ENCODE data around the gene SLC39A11.
A peak's percentile ranks its signal among the peaks of the same experiment; 100 is the strongest.

Gene SLC39A11

GRCh38 chr17:72998343-72998742, 94.1 kb downstream of the SLC39A11 start:
- 88% methylated on average over 1 of the region's 1 CpG for WGBS
- H2BK5ac ChIP-seq (ENCODE audit: low read depth, low read length, poor library complexity, severe bottlenecking), result no peak overlapping the region
- H3K4me3 ChIP-seq (ENCODE audit: insufficient read depth in 1 of 2, low read depth in 1 of 2, low read length in 2 of 2), result no peak overlapping the region
- no peak overlapping the region for H4K91ac ChIP-seq (ENCODE audit: low read length)
- H3K27ac ChIP-seq (ENCODE audit: low read length, poor library complexity, severe bottlenecking), result no peak overlapping the region
- H3K14ac ChIP-seq (ENCODE audit: low read length in 2 of 2), result no peak overlapping the region
- no peak overlapping the region for H3K9ac ChIP-seq (ENCODE audit: low read length)
- no peak overlapping the region for H2BK120ac ChIP-seq (ENCODE audit: low read depth, low read length)
- no peak overlapping the region for H4K8ac ChIP-seq (ENCODE audit: low read length)
- H2BK12ac ChIP-seq (ENCODE audit: low read length in 2 of 2), result no peak overlapping the region
- H2BK15ac ChIP-seq (ENCODE audit: low read depth, poor library complexity, severe bottlenecking), result no peak overlapping the region
- H3K18ac ChIP-seq (ENCODE audit: low read depth in 1 of 2, low read length in 2 of 2), result no peak overlapping the region
- DNase-seq, result no peak
- peaks cover under 1% of the 10 kb centered on the region for H3K79me1 ChIP-seq (replicated peaks; ENCODE audit: low read length, poor library complexity, severe bottlenecking)
- no peak overlapping the region for H3K23ac ChIP-seq (ENCODE audit: low read length in 2 of 2)
- H3K27me3 ChIP-seq (ENCODE audit: control insufficient read depth in 1 of 2, insufficient read depth in 1 of 2, low read length in 2 of 2), result no peaks in the 10 kb centered on the region
- H3K4me1 ChIP-seq (ENCODE audit: control insufficient read depth, insufficient read depth, low read depth, low read length), result no peaks in the 10 kb centered on the region
- H3K36me3 ChIP-seq (ENCODE audit: control insufficient read depth in 1 of 2, insufficient read depth in 2 of 2, low read depth in 1 of 2, low read length in 2 of 2), result no peaks in the 10 kb centered on the region
- no peak overlapping the region for H3K4me2 ChIP-seq (ENCODE audit: low read length, poor library complexity, severe bottlenecking)
- no peak overlapping the region for H2AK5ac ChIP-seq (ENCODE audit: low read length, severe bottlenecking)
- no peaks in the 10 kb centered on the region for H3K9me3 ChIP-seq (ENCODE audit: control insufficient read depth, low read length)
- no peak overlapping the region for H3K4ac ChIP-seq (ENCODE audit: low read depth in 1 of 2, low read length in 2 of 2)
- H2AFZ ChIP-seq (ENCODE audit: low read depth, low read length), result no peak overlapping the region

DNA sequence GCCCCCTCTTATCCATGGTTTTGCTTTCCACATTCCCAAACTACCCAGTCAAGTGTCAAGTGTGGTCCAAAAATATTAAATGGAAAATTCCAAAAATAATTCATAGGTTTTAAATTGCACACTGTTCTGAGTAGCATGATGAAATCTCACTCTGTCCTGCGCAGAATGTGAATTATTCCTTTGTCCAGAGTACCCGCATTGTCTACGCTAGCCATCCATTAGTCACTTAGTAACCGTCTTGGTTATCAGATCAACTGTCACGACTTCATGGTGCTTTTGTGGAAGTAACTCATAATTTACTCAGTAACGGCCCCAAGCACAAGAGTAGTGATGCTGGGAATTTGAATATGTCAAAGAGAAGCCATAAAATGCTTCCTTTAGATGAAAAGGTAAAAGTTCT, 94.9 kb downstream of the SLC39A11 start:
- Histone ChIP-seq H2BK120ac (ENCODE audit: low read depth, low read length) (no peak overlapping the region), H3K23ac (ENCODE audit: low read length in 2 of 2) (no peak overlapping the region), H2BK15ac (ENCODE audit: low read depth, poor library complexity, severe bottlenecking) (no peak overlapping the region), H2AFZ (ENCODE audit: low read depth, low read length) (no peak overlapping the region), H3K4me3 (ENCODE audit: insufficient read depth in 1 of 2, low read depth in 1 of 2, low read length in 2 of 2) (no peak overlapping the region), H3K27ac (ENCODE audit: low read length, poor library complexity, severe bottlenecking) (no peak overlapping the region), H4K8ac (ENCODE audit: low read length) (no peak overlapping the region), H3K14ac (ENCODE audit: low read length in 2 of 2) (no peak overlapping the region), H3K9ac (ENCODE audit: low read length) (no peak overlapping the region), H3K4me1 (ENCODE audit: control insufficient read depth, insufficient read depth, low read depth, low read length) (no peaks in the 10 kb centered on the region), H3K4ac (ENCODE audit: low read depth in 1 of 2, low read length in 2 of 2) (no peak overlapping the region), H3K27me3 (ENCODE audit: control insufficient read depth in 1 of 2, insufficient read depth in 1 of 2, low read length in 2 of 2) (no peaks in the 10 kb centered on the region), H2AK5ac (ENCODE audit: low read length, severe bottlenecking) (no peak overlapping the region), H2BK12ac (ENCODE audit: low read length in 2 of 2) (no peak overlapping the region), H3K36me3 (ENCODE audit: control insufficient read depth in 1 of 2, insufficient read depth in 2 of 2, low read depth in 1 of 2, low read length in 2 of 2) (no peaks in the 10 kb centered on the region), H3K4me2 (ENCODE audit: low read length, poor library complexity, severe bottlenecking) (no peak overlapping the region), H4K91ac (ENCODE audit: low read length) (no peak overlapping the region), H3K9me3 (ENCODE audit: control insufficient read depth, low read length) (no peaks in the 10 kb centered on the region), H3K79me1 (replicated peaks; ENCODE audit: low read length, poor library complexity, severe bottlenecking) (no peaks in the 10 kb centered on the region), H2BK5ac (ENCODE audit: low read depth, low read length, poor library complexity, severe bottlenecking) (no peak overlapping the region), H3K18ac (ENCODE audit: low read depth in 1 of 2, low read length in 2 of 2) (no peak overlapping the region)
- DNase-seq, result peak; percentile 32
- 89% methylated on average over 6 of the region's 6 CpGs for WGBS

- no peak overlapping the region for H2BK15ac ChIP-seq (ENCODE audit: low read depth, poor library complexity, severe bottlenecking)
Observed at GRCh38 chr17:72996791-72997190, 95.7 kb downstream of the SLC39A11 start.

GRCh38 chr17:72995008-72995656, 97.4 kb downstream of the SLC39A11 start:
- Histone ChIP-seq H3K9me3 (ENCODE audit: control insufficient read depth, low read length) (no peaks in the 10 kb centered on the region), H2BK12ac (ENCODE audit: low read length in 2 of 2) (no peak overlapping the region), H2BK120ac (ENCODE audit: low read depth, low read length) (no peak overlapping the region), H3K14ac (ENCODE audit: low read length in 2 of 2) (no peak overlapping the region), H3K9ac (ENCODE audit: low read length) (no peak overlapping the region), H4K91ac (ENCODE audit: low read length) (no peak overlapping the region), H3K23ac (ENCODE audit: low read length in 2 of 2) (no peak overlapping the region), H4K8ac (ENCODE audit: low read length) (no peak overlapping the region), H3K79me1 (replicated peaks; ENCODE audit: low read length, poor library complexity, severe bottlenecking) (no peaks in the 10 kb centered on the region), H2AFZ (ENCODE audit: low read depth, low read length) (no peak overlapping the region), H2BK15ac (ENCODE audit: low read depth, poor library complexity, severe bottlenecking) (no peak overlapping the region), H3K27me3 (ENCODE audit: control insufficient read depth in 1 of 2, insufficient read depth in 1 of 2, low read length in 2 of 2) (no peaks in the 10 kb centered on the region), H3K36me3 (ENCODE audit: control insufficient read depth in 1 of 2, insufficient read depth in 2 of 2, low read depth in 1 of 2, low read length in 2 of 2) (no peaks in the 10 kb centered on the region), H3K4me2 (ENCODE audit: low read length, poor library complexity, severe bottlenecking) (no peak overlapping the region), H3K27ac (ENCODE audit: low read length, poor library complexity, severe bottlenecking) (no peak overlapping the region), H2BK5ac (ENCODE audit: low read depth, low read length, poor library complexity, severe bottlenecking) (no peak overlapping the region), H3K4me3 (ENCODE audit: insufficient read depth in 1 of 2, low read depth in 1 of 2, low read length in 2 of 2) (no peak overlapping the region), H3K18ac (ENCODE audit: low read depth in 1 of 2, low read length in 2 of 2) (no peak overlapping the region), H3K4ac (ENCODE audit: low read depth in 1 of 2, low read length in 2 of 2) (no peak overlapping the region), H3K4me1 (ENCODE audit: control insufficient read depth, insufficient read depth, low read depth, low read length) (no peaks in the 10 kb centered on the region), H2AK5ac (ENCODE audit: low read length, severe bottlenecking) (no peak overlapping the region)
- 100% methylated on average over 1 of the region's 1 CpG for WGBS
- DNase-seq, result no peak

More at GRCh38 chr17:72996791-72997190, 95.7 kb downstream of the SLC39A11 start:
- DNase-seq, result no peak
- H3K9ac ChIP-seq (ENCODE audit: low read length), result no peak overlapping the region
- H3K4me2 ChIP-seq (ENCODE audit: low read length, poor library complexity, severe bottlenecking), result no peak overlapping the region
- H2BK120ac ChIP-seq (ENCODE audit: low read depth, low read length), result no peak overlapping the region
- no peaks in the 10 kb centered on the region for H3K27me3 ChIP-seq (ENCODE audit: control insufficient read depth in 1 of 2, insufficient read depth in 1 of 2, low read length in 2 of 2)
- no peak overlapping the region for H3K4ac ChIP-seq (ENCODE audit: low read depth in 1 of 2, low read length in 2 of 2)
- H2AK5ac ChIP-seq (ENCODE audit: low read length, severe bottlenecking), result no peak overlapping the region
- no peak overlapping the region for H3K4me3 ChIP-seq (ENCODE audit: insufficient read depth in 1 of 2, low read depth in 1 of 2, low read length in 2 of 2)
- H3K79me1 ChIP-seq (replicated peaks; ENCODE audit: low read length, poor library complexity, severe bottlenecking), result no peaks in the 10 kb centered on the region
- no peaks in the 10 kb centered on the region for H3K36me3 ChIP-seq (ENCODE audit: control insufficient read depth in 1 of 2, insufficient read depth in 2 of 2, low read depth in 1 of 2, low read length in 2 of 2)
- no peak overlapping the region for H3K14ac ChIP-seq (ENCODE audit: low read length in 2 of 2)
- no peaks in the 10 kb centered on the region for H3K9me3 ChIP-seq (ENCODE audit: control insufficient read depth, low read length)
- no peak overlapping the region for H4K91ac ChIP-seq (ENCODE audit: low read length)
- no peak overlapping the region for H3K23ac ChIP-seq (ENCODE audit: low read length in 2 of 2)
- no peak overlapping the region for H3K18ac ChIP-seq (ENCODE audit: low read depth in 1 of 2, low read length in 2 of 2)
- H3K4me1 ChIP-seq (ENCODE audit: control insufficient read depth, insufficient read depth, low read depth, low read length), result no peaks in the 10 kb centered on the region
- H3K27ac ChIP-seq (ENCODE audit: low read length, poor library complexity, severe bottlenecking), result no peak overlapping the region
- H2AFZ ChIP-seq (ENCODE audit: low read depth, low read length), result no peak overlapping the region
- H2BK12ac ChIP-seq (ENCODE audit: low read length in 2 of 2), result no peak overlapping the region
- H4K8ac ChIP-seq (ENCODE audit: low read length), result no peak overlapping the region
- no peak overlapping the region for H2BK5ac ChIP-seq (ENCODE audit: low read depth, low read length, poor library complexity, severe bottlenecking)
- 92% methylated on average over 4 of the region's 4 CpGs for WGBS

Data from mesenchymal stem cell (in vitro differentiated cells and primary cell).